ENCODE data around the gene HSD11B2.

HSD11B2 gene

DNA sequence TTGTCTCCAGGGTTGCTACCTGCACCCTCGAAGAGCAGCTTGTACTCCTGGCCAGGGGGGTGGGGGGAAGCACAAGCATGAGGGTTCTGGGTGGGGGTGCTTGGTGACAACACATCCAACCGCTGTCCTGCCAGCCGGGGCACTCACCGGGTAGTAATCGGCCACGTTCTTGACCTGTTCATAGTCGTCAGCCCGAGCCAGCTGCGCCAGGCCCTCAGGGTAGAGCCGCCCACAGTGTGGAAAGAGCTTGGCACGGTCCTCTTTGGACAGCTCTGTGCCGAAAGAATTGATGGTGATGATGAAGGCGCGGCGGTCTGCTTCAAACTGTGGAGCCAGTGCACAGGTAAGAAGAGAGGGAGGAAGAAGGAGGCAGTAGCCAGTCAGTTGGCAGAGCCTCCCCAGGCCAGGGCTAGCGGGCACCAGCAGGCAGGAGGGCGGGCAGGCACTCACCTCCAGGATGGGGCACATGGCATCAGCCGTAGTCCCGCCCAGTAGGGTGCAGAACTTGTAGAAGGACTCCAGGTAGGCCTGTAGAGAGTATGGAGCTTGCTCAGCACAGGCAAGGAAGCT lies 8.0 kb downstream of the HSD11B2 start:
- Histone ChIP-seq H3K4me3 (ENCODE audit: low read length) (no peak overlapping the region), H3K9me2 (replicated peaks; ENCODE audit: control insufficient read depth, low read length) (no peaks in the 10 kb centered on the region), H3K9me3 (ENCODE audit: control insufficient read depth, insufficient read depth, low read length) (no peaks in the 10 kb centered on the region), H4K20me1 (ENCODE audit: control insufficient read depth, insufficient read depth, low read depth, low read length) (0 out of 2 replicates have a peak, but pooled peaks cover 3% of the 10 kb centered on the region), H3K27ac (ENCODE audit: low read depth, low read length) (no peak overlapping the region), H3F3A (ENCODE audit: control insufficient read depth, insufficient read depth) (no peaks in the 10 kb centered on the region), H3K4me2 (ENCODE audit: low read length) (no peak overlapping the region), H3K79me2 (ENCODE audit: control insufficient read depth, low read length) (no peaks in the 10 kb centered on the region), H3K36me3 (ENCODE audit: control insufficient read depth, low read length) (peaks cover 16% of the 10 kb centered on the region; the same call in 1 of the 2 replicates), H3K27me3 (ENCODE audit: control insufficient read depth, low read length) (no peaks in the 10 kb centered on the region), H3K4me1 (ENCODE audit: control insufficient read depth, low read length) (peaks cover 3% of the 10 kb centered on the region; the same call in 1 of the 2 replicates)
- TF ChIP-seq, protein P1, sequence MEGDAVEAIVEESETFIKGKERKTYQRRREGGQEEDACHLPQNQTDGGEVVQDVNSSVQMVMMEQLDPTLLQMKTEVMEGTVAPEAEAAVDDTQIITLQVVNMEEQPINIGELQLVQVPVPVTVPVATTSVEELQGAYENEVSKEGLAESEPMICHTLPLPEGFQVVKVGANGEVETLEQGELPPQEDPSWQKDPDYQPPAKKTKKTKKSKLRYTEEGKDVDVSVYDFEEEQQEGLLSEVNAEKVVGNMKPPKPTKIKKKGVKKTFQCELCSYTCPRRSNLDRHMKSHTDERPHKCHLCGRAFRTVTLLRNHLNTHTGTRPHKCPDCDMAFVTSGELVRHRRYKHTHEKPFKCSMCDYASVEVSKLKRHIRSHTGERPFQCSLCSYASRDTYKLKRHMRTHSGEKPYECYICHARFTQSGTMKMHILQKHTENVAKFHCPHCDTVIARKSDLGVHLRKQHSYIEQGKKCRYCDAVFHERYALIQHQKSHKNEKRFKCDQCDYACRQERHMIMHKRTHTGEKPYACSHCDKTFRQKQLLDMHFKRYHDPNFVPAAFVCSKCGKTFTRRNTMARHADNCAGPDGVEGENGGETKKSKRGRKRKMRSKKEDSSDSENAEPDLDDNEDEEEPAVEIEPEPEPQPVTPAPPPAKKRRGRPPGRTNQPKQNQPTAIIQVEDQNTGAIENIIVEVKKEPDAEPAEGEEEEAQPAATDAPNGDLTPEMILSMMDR (IDR thresholded peaks at IDR 0.05; ENCODE audit: low read depth, low read length, poor library complexity, severe bottlenecking), result no peak
- no peak for TF ChIP-seq EZH2phosphoT487 (IDR thresholded peaks at IDR 0.05; ENCODE audit: borderline replicate concordance, low read length)

DNA sequence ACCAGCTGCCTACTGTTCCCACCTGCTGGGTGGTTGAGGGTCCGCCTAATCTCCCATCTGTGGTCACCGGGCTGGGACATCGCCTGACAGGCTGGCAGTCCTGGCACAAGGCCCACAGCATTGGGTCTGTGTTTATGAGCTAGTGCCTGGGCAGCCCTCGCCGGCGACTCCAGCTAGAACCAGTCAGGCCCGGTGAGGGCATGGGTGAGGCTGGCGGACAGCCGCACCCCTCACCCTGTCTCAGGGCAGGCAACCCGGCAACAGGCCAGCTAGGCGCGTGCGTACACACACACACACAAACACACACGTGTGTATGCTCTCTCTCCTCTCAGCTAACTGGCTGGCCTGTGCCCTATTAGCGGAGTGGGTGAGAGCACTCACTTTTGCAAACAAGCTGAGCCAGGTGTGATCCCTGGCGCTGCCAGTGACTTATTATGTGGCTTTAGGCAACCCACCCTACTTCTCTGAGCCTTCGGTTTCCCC lies 10.4 kb downstream of the HSD11B2 start:
- H3K27me3 ChIP-seq (ENCODE audit: control insufficient read depth, low read length), result no peaks in the 10 kb centered on the region
- H3K4me2 ChIP-seq (ENCODE audit: low read length), result no peak overlapping the region
- H3F3A ChIP-seq (ENCODE audit: control insufficient read depth, insufficient read depth), result no peaks in the 10 kb centered on the region
- H3K9me3 ChIP-seq (ENCODE audit: control insufficient read depth, insufficient read depth, low read length), result no peaks in the 10 kb centered on the region
- H3K79me2 ChIP-seq (ENCODE audit: control insufficient read depth, low read length), result no peaks in the 10 kb centered on the region
- no peak overlapping the region for H3K4me3 ChIP-seq (ENCODE audit: low read length)
- no peak overlapping the region for H3K27ac ChIP-seq (ENCODE audit: low read depth, low read length)
- no peaks in the 10 kb centered on the region for H3K4me1 ChIP-seq (ENCODE audit: control insufficient read depth, low read length)
- H4K20me1 ChIP-seq (ENCODE audit: control insufficient read depth, insufficient read depth, low read depth, low read length), result 0 out of 2 replicates have a peak, but pooled peaks cover 3% of the 10 kb centered on the region
- H3K36me3 ChIP-seq (ENCODE audit: control insufficient read depth, low read length), result peaks cover 19% of the 10 kb centered on the region; the same call in 1 of the 2 replicates
- H3K9me2 ChIP-seq (replicated peaks; ENCODE audit: control insufficient read depth, low read length), result no peaks in the 10 kb centered on the region
- TF ChIP-seq EZH2phosphoT487 (IDR thresholded peaks at IDR 0.05; ENCODE audit: borderline replicate concordance, low read length), result no peak
- TF ChIP-seq, protein P1 (IDR thresholded peaks at IDR 0.05; ENCODE audit: low read depth, low read length, poor library complexity, severe bottlenecking), result no peak

DNA sequence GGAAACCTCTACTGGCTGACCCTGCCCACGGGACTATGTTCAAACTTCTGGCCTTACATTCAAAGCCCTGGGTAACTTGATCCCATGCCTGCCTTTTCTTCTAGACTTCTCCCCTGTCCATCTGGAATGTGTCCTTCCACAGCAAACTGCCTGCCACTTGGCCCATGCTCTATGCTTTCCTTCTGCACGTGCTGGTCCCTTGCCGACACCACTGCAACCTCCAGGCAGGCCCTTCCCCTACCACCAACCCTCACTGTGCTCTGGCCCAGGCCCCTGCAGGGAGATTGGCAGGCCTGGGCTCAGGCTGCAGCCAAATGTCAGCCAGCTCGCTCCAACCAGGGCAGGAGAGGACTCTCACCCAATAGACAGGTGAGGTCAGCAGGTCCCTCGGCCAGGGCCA lies 11.0 kb downstream of the HSD11B2 start:
- H3K4me2 ChIP-seq (ENCODE audit: low read length), result no peak overlapping the region
- H4K20me1 ChIP-seq (ENCODE audit: control insufficient read depth, insufficient read depth, low read depth, low read length), result peaks cover 2% of the 10 kb centered on the region; the same call in 1 of the 2 replicates
- H3K4me3 ChIP-seq (ENCODE audit: low read length), result no peak overlapping the region
- H3K9me2 ChIP-seq (replicated peaks; ENCODE audit: control insufficient read depth, low read length), result no peaks in the 10 kb centered on the region
- no peaks in the 10 kb centered on the region for H3K27me3 ChIP-seq (ENCODE audit: control insufficient read depth, low read length)
- no peaks in the 10 kb centered on the region for H3K4me1 ChIP-seq (ENCODE audit: control insufficient read depth, low read length)
- no peak for TF ChIP-seq EZH2phosphoT487 (IDR thresholded peaks at IDR 0.05; ENCODE audit: borderline replicate concordance, low read length)
- TF ChIP-seq, protein P1 (IDR thresholded peaks at IDR 0.05; ENCODE audit: low read depth, low read length, poor library complexity, severe bottlenecking), result no peak
- H3K27ac ChIP-seq (ENCODE audit: low read depth, low read length), result no peak overlapping the region
- peaks cover 19% of the 10 kb centered on the region; the same call in 1 of the 2 replicates for H3K36me3 ChIP-seq (ENCODE audit: control insufficient read depth, low read length)
- no peaks in the 10 kb centered on the region for H3F3A ChIP-seq (ENCODE audit: control insufficient read depth, insufficient read depth)
- H3K79me2 ChIP-seq (ENCODE audit: control insufficient read depth, low read length), result 0 out of 2 replicates have a peak, but pooled peaks cover under 1% of the 10 kb centered on the region
- no peaks in the 10 kb centered on the region for H3K9me3 ChIP-seq (ENCODE audit: control insufficient read depth, insufficient read depth, low read length)

Measured in DOHH2 (cell line).